OCI-M1 (cell line): ENCODE data around the gene DIABLO.
"Not testable (repeated sequence)": the region's sequence is repeated elsewhere in the genome, so short reads cannot be mapped to it uniquely, and the experiment has no call there.

Experiments used
- DNase-seq: peaks from one replicate; lab custom pipeline; 2025; lab: John Stamatoyannopoulos, UW

DIABLO gene

DNA sequence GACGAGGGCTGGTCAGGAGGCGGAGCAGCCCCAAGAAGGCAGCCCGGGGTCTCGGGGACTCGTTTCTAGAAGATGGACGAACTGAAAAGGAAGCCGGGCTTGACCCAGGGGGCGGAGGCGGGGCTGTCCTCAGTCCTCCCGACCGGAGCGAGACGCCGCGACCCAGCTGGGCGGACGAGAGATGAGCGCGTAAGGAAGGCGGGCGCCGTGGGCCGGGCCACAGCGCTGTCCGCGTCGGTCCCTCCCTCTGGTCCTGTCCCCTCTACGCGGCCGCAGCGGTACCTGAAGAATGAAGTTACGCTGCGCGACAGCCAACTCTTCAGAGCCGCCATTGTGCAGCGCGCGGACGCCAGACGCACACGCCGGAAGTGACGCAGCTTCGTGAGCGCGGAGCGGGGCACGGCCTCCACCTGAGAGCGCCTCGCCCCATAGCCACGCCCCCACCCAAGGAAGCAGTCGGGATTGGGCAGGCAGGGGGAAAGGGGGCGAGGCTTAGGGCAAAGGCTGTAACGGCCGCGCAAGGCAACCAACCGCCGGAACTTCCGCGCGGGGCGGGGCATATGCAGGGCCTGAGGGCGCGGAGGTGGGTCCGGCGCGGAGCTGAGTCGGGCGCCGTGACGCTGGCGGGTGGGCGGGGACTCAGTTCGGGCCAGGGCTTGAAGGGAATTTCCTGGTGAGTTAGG is at the start of gene DIABLO:
Gene DIABLO (minus strand): TSS at position 370 of the 683 bp plus-strand sequence. CDS start 38 bp downstream, at position 332.
- peak; percentile 100 for DNase-seq

GRCh38 chr12:122275459-122275858 is 49.6 kb upstream of the DIABLO start:
- no peak for DNase-seq

GRCh38 chr12:122266230-122266901 is 40.5 kb upstream of the DIABLO start, which contains the start of gene VPS33A:
VPS33A (minus strand) TSS chr12:122266494; CDS start chr12:122266408, 86 bp downstream.
- peak; percentile 98 for DNase-seq

DNA sequence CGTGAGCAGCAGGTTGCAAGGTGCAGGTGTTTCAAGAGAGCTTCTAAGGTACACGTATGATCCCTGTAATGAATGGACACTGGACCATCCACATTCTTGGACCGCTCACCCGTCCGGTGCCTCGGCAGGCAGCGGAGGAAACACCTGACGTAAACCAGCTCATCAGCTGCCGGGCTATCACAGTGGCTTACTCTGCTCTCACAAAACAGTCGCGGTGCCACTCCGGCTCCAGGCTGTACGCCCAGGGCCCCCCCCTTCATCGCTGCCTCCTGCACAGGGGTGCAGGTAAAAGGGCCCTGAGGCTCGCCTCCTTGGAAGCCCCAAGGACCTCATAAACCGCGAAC is 40.0 kb upstream of the DIABLO start:
- no peak for DNase-seq

DNA sequence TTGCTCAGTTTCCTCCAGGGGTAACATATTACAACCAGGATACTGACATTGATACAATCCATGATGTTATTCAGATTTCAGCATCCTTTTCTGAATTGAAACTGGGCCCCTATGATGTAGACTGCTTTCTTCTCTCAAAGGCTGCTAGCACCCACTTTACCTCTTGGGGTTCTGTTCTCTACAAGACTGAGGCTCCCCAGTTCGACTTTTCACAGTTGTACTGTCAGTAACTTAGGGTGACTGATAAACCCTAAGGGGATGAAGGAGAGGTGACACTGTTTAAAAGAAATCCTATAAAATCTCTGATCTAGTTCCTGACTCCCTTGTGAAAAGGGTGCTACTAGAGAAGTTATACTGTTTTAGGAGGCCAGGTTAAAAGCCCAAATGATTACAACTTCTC is 39.6 kb upstream of the DIABLO start:
- DNase-seq, result no peak

- DNase-seq, result not testable (repeated sequence)
Observed at GRCh38 chr12:122260735-122261134, 34.9 kb upstream of the DIABLO start.

GRCh38 chr12:122258939-122259338 is 33.1 kb upstream of the DIABLO start:
- not testable (repeated sequence) for DNase-seq

GRCh38 chr12:122258462-122258861 is 32.6 kb upstream of the DIABLO start:
- not testable (repeated sequence) for DNase-seq

DNA sequence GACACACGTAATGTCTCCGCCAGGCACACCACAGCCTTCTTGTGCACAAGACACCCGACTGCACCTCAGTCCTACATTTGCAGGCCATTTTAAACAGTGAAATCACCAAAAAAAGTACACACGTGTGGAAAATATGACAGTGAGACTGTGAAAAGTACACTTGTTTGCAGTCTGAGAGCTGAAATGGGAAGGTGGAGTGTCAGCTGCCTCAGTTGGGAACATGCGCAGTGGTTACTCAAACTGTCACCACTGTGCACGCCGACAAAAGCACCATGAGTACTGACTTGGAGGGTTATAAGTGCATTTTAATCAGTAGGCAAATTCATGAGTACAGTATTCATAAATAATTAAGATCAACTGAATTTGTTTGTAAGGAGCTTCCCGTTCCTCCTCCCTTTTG is 24.7 kb upstream of the DIABLO start:
- no peak for DNase-seq

DNA sequence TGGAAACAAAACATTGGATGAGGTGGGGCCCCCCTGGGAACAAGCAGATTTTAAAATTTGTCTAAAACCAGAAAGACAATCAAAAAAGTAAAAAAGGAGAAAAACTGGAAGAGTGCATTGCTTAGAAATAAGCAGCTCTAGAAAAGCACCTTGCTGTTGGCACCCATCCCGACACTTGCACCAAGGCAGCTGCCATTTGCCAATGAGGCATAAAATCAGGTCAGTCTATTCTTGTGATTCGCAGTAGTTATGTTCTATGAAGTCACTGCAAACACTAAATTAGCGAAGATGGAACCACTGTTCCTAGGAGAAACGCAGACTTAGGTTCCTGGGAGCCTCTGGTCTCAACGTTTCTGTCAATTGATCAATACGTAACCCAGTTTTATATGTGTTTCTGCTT is 24.2 kb upstream of the DIABLO start:
- no peak for DNase-seq

GRCh38 chr12:122245553-122245952 is 19.7 kb upstream of the DIABLO start:
- DNase-seq, result no peak

DNA sequence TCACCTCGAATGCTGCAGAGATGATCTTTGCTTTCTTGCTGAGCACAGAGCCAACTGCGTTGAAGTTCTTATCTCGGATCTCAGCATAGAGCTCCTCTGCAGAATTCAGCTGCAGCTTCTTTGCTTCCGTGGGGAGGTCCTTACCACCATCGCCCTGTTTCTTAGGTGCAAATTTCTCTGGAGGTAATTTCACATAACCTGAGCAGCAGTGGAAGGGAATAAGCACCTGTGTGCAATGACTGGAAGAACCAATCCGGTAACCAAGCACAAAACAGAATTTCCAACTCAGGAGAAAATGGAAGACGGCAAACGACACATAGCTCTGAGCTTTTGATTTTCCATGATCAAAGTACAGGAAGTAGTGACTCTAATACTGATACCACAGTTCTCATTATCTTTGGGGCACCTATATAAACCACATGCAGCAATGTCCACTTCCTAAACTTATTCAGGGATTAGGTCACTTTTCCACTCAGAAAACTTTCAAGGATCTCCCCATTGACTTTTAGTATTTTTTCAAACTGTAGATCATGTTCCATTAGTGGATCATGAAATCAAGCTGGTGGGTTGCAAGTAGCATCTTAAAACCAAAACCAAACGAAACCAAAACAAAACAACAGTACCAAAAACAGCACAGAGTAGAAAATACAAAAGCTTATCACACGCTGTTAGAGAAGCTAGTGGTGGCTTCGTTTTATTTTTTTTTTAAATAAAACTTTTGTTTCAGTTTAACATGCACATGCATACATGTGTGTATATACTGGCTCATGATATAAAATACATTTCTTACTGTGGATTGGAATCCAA is 18.9 kb upstream of the DIABLO start:
- no peak for DNase-seq

DNA sequence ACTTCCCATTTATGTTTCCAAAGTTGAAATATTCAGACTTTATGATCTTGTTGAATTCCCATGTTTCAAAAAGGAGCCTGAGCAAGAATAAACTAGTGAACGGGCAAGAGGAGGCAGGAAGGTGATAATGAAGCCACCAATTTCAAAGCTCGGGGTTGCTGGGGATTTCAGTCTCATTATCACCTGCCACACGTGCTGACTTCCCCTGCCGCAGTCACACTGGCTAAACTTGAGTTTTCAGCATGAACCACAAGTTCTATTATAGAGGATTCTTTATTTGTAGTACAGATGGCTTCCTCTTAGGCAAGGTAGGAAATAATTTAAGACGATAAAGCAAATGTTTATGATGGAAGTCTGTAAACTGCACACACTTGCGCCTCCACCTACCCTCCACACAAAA is 18.1 kb upstream of the DIABLO start:
- DNase-seq, result no peak

DNA sequence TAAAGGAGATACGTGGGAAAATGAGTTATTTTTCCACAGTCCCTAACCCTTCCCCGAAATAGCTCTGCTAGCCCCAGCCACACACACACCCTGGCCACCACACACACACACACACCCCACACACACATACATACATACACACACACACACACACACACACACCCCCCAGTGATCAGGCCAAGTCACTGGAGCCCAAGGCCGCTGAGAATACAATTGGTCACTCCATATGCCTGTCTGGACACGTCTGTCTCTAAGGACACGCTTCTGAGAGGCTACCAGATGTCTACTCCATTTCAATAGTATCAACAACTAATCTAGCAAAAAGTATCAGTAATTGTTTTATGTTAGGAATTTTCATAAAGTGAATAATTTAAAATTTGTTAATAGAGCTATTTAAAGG is 13.0 kb upstream of the DIABLO start:
- no peak for DNase-seq

GRCh38 chr12:122235741-122236140 is 9.9 kb upstream of the DIABLO start:
- DNase-seq, result no peak

DNA sequence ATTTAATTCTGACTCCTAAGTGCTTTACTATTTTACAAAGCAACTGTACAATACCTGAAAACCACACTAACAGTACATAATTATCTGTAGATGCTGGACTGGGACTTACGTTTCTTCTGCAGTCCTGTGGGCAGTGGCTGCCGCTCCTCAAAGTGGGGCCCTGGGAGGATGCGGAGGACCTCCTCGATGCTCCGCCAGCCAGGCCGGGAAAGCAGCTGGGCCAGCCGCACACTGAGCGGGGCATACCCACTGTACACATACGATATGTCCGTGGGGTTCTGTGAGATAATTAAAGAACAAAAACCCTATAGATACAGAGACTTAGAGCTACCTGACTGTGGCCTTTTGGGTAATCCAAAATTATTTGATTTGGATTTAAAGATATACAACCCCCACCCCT is 6.8 kb upstream of the DIABLO start:
- DNase-seq, result no peak

DNA sequence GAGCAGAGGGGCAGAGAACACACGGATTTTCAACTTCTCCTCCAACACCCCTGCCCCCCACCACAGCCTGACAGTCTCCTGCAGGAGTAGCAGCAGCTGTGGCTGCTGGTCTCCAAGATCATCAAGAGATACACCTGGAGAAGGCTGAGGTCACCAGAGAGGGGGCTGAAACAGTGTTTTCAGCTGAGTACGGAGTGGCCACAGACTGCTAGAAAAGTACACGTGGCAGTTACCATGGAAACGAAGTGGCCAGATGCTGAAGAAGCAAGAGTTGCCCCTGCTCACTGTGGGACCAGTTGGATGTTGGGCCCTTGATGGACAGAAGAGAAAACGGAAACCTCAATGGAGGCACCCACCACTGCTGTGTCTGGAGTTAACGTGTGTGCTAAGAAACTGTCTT is 4.9 kb upstream of the DIABLO start:
- DNase-seq, result no peak

- DNase-seq, result no peak
Observed at GRCh38 chr12:122228092-122228491, 2.2 kb upstream of the DIABLO start.

GRCh38 chr12:122227341-122227740 is 1.5 kb upstream of the DIABLO start:
- no peak for DNase-seq

DNA sequence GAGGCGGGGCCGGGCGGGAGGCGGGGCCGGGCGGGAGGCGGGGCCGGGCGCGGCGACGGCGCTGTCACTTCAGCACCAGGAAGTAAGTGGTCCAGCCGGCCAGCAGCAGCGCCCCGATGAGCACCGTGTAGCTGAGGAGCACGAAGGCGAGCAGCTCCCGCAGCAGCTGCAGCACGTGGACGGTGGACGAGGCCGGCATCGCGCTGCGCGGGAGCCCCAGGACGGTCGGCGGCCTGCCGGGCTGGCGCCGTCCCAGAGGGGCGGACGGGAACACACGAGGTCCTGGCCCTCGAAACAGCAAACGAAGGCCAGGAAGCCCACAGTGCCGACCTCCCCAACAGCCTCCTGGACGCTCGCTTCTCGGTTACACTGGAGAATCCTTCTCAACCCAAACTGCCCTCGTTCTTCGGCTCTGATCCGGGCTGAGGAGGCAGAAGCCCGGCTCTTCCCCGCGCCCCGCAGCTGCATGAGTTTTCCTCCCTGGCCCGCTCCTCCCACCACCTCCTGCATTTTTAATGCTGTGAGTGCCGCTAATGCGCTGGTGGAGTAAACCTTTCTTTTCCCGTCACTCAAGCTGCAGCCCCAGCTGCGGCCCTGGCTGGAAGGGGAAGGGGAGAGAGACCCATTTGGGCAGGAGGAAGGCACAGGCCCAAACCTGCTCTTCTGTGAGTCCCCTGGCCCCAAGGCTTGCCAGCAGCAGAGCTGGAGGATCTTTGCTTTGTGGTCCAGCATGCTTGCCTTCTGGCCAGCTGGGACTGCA is 694 bp upstream of the DIABLO start:
- no peak for DNase-seq

DNA sequence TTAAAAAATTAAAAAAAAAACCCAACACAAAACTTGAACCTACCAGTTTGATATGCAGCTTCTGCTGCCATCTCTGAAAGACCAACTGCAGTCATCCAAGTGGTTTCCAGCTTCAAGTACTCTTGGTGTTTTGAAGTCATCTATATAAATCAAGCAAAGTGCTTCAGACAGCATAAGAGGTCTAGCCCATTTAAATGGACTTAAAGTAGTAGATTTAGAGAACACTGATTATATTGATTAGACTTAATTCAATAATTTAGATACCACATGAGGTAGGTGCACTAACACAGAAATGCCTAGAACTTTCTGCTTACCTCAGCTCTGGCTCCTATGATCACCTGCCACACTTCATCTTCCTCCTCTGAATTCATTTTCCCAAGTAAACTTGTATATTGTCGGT is 9.4 kb downstream of the DIABLO start:
- no peak for DNase-seq

DNA sequence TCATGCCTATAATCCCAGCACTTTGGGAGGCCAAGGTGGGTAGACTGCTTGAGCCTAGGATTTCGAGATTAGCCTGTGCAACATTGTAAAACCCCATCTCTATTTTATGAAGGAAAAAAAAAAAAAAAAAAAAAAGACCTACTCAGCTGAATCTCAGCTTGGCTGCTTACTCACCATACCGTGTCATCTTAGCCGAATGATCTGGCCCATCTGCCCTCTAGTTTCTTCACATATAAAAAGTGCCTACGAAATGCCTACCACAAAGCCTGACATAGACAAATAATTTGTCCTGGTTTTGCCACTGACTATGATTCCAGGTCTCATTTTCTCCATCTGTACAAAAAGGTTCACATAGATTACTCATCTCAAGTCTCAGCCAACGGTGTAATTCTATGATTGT is 10.1 kb downstream of the DIABLO start:
- DNase-seq, result no peak
